ENCODE results near the gene ABI2. TPM values are rescaled to one million over a fixed set of nuclear protein-coding genes. Genes with fewer than 3 reads are reported as not detected.
"Not testable (repeated sequence)": the region's sequence is repeated elsewhere in the genome, so short reads cannot be mapped to it uniquely, and the experiment has no call there.

Gene ABI2
- total RNA-seq, 1 donor from 2014 or later: 85.4 TPM

DNA sequence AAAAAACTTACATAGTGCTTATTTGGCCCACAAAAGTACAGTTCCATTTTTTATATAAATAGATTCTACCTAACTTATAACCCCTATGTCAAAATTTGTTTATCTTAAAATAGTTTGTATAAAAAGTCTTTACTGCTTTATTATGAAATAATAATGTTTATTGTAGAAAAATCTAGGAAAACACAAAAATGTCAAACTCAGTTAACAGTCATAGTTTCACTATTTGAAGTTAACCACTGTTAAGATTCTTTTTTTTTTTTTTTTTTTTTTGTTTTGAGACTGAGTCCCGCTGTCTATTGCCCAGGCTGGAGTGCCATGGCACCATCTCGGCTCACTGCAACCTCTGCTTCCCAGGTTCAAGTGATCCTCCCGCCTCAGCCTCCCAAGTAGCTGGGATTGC, 26.5 kb upstream of the ABI2 start:
- DNase-seq (ENCODE audit: extremely low spot score, unreplicated experiment): no peak
- no peaks in the 10 kb centered on the region for H3K9me3 Mint-ChIP-seq (ENCODE audit: unreplicated experiment)
- peaks cover 13% of the 10 kb centered on the region for H3K36me3 Mint-ChIP-seq (ENCODE audit: unreplicated experiment)
- TF ChIP-seq, protein P1, sequence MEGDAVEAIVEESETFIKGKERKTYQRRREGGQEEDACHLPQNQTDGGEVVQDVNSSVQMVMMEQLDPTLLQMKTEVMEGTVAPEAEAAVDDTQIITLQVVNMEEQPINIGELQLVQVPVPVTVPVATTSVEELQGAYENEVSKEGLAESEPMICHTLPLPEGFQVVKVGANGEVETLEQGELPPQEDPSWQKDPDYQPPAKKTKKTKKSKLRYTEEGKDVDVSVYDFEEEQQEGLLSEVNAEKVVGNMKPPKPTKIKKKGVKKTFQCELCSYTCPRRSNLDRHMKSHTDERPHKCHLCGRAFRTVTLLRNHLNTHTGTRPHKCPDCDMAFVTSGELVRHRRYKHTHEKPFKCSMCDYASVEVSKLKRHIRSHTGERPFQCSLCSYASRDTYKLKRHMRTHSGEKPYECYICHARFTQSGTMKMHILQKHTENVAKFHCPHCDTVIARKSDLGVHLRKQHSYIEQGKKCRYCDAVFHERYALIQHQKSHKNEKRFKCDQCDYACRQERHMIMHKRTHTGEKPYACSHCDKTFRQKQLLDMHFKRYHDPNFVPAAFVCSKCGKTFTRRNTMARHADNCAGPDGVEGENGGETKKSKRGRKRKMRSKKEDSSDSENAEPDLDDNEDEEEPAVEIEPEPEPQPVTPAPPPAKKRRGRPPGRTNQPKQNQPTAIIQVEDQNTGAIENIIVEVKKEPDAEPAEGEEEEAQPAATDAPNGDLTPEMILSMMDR (IDR thresholded peaks at IDR 0.05): no peak
- no peak overlapping the region for H3K4me3 Mint-ChIP-seq (ENCODE audit: unreplicated experiment)
- H3K27ac Mint-ChIP-seq (ENCODE audit: unreplicated experiment): no peak overlapping the region
- peaks cover 2% of the 10 kb centered on the region for H3K4me1 Mint-ChIP-seq (ENCODE audit: unreplicated experiment)
- no peaks in the 10 kb centered on the region for H3K27me3 Mint-ChIP-seq (ENCODE audit: unreplicated experiment)

GRCh38 chr2:203302586-203302985, 25.6 kb upstream of the ABI2 start:
- H3K4me3 Mint-ChIP-seq (ENCODE audit: unreplicated experiment); H3K4me1 Mint-ChIP-seq (ENCODE audit: unreplicated experiment); H3K27me3 Mint-ChIP-seq (ENCODE audit: unreplicated experiment): not testable (repeated sequence)

GRCh38 chr2:203310688-203311436, 17.3 kb upstream of the ABI2 start:
- TF ChIP-seq, protein P1 (IDR thresholded peaks at IDR 0.05): no peak
- H3K4me1 Mint-ChIP-seq (ENCODE audit: unreplicated experiment): no peaks in the 10 kb centered on the region
- DNase-seq (ENCODE audit: extremely low spot score, unreplicated experiment): no peak
- H3K36me3 Mint-ChIP-seq (ENCODE audit: unreplicated experiment): peaks cover 26% of the 10 kb centered on the region
- no peak overlapping the region for H3K4me3 Mint-ChIP-seq (ENCODE audit: unreplicated experiment)
- H3K27me3 Mint-ChIP-seq (ENCODE audit: unreplicated experiment): no peaks in the 10 kb centered on the region
- no peak overlapping the region for H3K27ac Mint-ChIP-seq (ENCODE audit: unreplicated experiment)
- peaks cover 10% of the 10 kb centered on the region for H3K9me3 Mint-ChIP-seq (ENCODE audit: unreplicated experiment)

More at GRCh38 chr2:203302586-203302985, 25.6 kb upstream of the ABI2 start:
- peaks cover 17% of the 10 kb centered on the region for H3K36me3 Mint-ChIP-seq (ENCODE audit: unreplicated experiment)
- not testable (repeated sequence) for H3K9me3 Mint-ChIP-seq (ENCODE audit: unreplicated experiment); H3K27ac Mint-ChIP-seq (ENCODE audit: unreplicated experiment); DNase-seq (ENCODE audit: extremely low spot score, unreplicated experiment)

- no peaks in the 10 kb centered on the region for H3K36me3 Mint-ChIP-seq (ENCODE audit: unreplicated experiment)
- DNase-seq (ENCODE audit: extremely low spot score, unreplicated experiment): no peak
- no peak overlapping the region for H3K27ac Mint-ChIP-seq (ENCODE audit: unreplicated experiment)
- no peak overlapping the region for H3K4me3 Mint-ChIP-seq (ENCODE audit: unreplicated experiment)
- H3K4me1 Mint-ChIP-seq (ENCODE audit: unreplicated experiment): peaks cover 27% of the 10 kb centered on the region
- TF ChIP-seq, protein P1 (IDR thresholded peaks at IDR 0.05): no peak
- no peaks in the 10 kb centered on the region for H3K9me3 Mint-ChIP-seq (ENCODE audit: unreplicated experiment)
- H3K27me3 Mint-ChIP-seq (ENCODE audit: unreplicated experiment): no peaks in the 10 kb centered on the region
Observed at GRCh38 chr2:203326356-203326755, 1.8 kb upstream of the ABI2 start.

GRCh38 chr2:203327582-203327900, 653 bp upstream of the ABI2 start:
- no peak for DNase-seq (ENCODE audit: extremely low spot score, unreplicated experiment)
- Mint-ChIP-seq H3K9me3 (ENCODE audit: unreplicated experiment) (no peaks in the 10 kb centered on the region), H3K4me1 (ENCODE audit: unreplicated experiment) (peaks cover 27% of the 10 kb centered on the region), H3K27me3 (ENCODE audit: unreplicated experiment) (no peaks in the 10 kb centered on the region), H3K4me3 (ENCODE audit: unreplicated experiment) (peak overlapping the region; percentile 83), H3K27ac (ENCODE audit: unreplicated experiment) (peak overlapping the region; percentile 97), H3K36me3 (ENCODE audit: unreplicated experiment) (no peaks in the 10 kb centered on the region)
- TF ChIP-seq, protein P1 (IDR thresholded peaks at IDR 0.05): no peak

All from osteocyte (in vitro differentiated cells).